HG02981 (cell line): ENCODE measurements around the gene VKORC1.

Experiments used
- ATAC-seq: cut with Tn5 transposase; IDR thresholded peaks from one replicate; pipeline ENCODE4 v1.9.1; 2021; ENCODE audit warnings: mild to moderate bottlenecking, moderate library complexity; ENCODE audit not compliant: unreplicated experiment

The VKORC1 gene

DNA sequence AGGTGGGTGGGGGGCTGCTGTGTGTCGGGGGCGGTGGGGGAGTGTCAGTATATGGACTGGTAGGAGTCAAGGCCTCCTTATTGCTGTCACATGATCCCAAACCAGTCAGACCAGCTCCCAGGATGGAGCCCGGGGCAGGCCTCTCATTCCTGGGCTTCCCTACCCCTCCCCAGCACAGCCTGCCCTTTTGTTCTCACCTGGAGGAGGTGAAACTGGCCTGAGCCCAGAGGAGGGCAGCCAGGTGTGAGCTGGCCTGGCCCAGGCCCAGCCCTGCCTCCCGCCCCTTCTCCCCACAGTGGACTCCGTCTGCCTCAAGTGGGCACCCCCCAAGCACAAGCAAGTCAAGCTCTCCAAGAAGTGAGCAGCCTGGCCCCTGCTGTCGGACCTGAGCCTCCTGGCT lies 36.3 kb upstream of the VKORC1 start:
- no peak for ATAC-seq

DNA sequence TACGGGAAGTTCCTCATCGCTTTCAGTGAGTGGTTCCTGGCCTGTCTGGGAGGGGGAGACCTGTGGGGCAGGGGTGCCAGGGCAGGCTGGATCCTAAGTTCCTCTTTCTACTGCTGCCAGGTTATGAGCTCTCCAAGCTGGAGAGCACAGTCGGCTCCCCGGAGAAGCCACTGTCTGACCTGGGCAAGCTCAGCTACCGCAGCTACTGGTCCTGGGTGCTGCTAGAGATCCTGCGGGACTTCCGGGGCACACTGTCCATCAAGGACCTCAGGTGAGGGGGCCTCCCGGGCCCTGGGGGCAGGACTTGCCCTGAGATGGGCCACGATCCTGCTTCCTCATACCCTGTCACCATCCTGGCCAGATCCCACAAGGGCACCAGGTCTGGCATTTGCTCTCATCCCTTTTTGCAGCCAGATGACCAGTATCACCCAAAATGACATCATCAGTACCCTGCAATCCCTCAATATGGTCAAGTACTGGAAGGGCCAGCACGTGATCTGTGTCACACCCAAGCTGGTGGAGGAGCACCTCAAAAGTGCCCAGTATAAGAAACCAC lies 35.8 kb upstream of the VKORC1 start:
- no peak for ATAC-seq

DNA sequence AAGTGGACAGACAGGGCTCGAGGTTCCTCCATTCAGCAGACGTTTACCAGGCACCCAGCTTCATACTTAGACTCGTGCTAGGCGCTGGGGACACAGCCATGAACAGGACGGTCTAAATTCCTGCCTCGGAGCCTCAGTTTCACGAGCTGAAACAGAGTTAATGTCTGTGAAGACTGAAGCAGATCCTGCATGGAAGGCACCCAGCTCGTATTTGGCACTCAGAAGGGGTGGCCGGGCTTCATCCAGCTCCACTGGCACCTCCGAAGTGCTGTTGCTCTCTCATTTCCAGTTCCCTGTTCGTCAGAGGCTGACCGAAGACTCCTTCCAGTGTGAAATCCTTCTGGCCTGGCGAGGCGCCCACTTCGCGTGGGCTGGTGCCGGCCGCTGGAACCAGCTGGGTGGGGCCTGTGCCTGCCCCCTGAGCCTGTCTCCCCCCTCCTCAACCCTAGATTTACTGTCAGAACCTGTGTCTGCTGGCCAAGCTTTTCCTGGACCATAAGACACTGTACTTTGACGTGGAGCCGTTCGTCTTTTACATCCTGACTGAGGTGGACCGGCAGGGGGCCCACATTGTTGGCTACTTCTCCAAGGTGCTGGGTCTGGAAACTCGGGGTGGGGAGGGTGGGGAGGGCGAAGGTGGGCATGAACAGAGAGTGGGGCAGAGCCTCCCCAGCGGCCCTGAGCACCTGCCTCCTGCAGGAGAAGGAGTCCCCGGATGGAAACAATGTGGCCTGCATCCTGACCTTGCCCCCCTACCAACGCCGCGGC lies 35.2 kb upstream of the VKORC1 start:
- ATAC-seq = no peak

- no peak for ATAC-seq
Measured at GRCh38 chr16:31128711-31129567, 34.3 kb upstream of the VKORC1 start.

- ATAC-seq = no peak
Measured at GRCh38 chr16:31127182-31127581, 32.6 kb upstream of the VKORC1 start.

GRCh38 chr16:31125844-31126243 lies 31.2 kb upstream of the VKORC1 start:
- no peak for ATAC-seq

DNA sequence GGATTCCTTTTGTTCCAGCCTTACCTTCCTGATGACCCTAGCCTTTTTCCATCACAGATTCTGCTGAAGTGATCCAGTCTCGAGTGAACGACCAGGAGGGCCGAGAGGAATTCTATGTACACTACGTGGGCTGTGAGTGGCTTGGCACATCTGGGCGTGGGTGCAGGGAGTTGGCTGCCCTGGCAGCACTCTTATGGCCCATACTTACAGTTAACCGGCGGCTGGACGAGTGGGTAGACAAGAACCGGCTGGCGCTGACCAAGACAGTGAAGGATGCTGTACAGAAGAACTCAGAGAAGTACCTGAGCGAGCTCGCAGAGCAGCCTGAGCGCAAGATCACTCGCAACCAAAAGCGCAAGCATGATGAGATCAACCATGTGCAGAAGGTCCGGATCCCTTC lies 25.5 kb upstream of the VKORC1 start:
- ATAC-seq = no peak

GRCh38 chr16:31118223-31119155 lies 23.9 kb upstream of the VKORC1 start:
- no peak for ATAC-seq

GRCh38 chr16:31117384-31118222 lies 23.0 kb upstream of the VKORC1 start, which contains the start of gene KAT8:
Gene KAT8 (plus strand): TSS chr16:31117664. CDS start chr16:31117682, 18 bp downstream.
- ATAC-seq = peak; percentile 85

- ATAC-seq = no peak
Measured at GRCh38 chr16:31114468-31114867, 19.9 kb upstream of the VKORC1 start.

DNA sequence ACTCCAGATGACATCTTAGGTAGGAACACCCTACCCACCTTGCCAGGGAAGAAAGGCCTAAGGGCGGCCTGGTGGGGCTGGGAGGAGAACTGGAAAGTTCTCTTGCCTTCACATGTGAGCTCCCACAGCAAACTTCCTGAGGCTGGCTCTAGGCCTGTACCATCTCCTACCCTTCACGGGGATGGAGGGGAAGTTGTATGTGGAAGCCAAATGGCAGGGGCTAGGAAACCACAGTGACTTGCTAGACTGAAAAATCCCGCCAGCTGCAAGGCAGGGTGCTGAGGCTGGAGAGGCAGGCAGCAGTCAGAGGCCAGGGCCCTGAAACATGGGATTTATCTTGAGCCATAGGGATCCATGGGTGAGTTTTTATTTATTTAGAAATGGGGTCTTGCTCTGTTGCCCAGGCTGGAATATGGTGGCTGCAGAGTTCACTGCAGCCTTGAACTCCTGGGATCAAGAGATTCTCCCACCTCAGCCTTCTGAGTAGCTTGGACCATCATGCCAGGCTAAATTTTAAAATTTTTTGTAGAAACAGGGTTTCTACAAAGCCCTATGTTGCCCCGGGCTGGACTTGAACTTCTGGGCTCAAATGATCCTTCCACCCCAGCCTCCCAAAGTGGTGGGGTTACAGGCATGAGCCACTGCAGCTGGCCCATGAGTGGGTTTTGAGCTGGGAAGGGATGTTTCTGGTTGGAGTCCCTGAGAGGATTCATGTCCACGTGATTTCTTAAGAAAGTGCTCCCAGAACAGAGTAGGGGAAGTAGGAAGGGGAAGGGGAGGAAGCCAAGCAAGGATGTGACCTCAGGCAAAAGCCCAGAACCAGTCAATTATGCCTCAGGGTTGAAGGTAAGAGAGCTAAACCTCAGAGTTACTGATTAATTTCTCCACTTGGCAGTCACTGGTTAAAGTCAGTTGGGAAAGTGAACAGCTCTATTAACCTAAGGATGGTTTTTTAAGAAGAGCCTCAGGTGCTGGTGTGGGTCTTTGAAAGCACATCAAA lies 18.8 kb upstream of the VKORC1 start:
- peak; percentile 30 for ATAC-seq

DNA sequence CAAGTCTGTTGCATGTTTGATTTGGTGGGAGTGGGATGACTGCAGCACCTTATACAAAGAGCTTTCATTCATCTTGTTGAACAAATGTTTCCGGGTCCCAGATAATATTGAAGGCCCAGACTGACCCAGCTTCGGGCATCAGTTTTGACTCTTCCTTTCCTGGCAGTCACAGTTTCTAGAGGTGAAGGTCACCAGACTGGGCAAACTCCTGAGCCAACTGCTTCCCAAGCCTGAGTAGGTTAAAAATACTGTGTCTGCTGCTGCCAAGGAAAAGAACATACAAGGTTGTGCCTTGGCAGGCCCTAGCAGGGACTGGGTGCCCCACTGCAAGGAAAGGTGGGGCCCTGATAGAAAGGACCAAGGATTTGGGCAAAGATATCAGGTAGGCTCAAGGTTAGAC lies 18.1 kb upstream of the VKORC1 start:
- ATAC-seq = no peak

DNA sequence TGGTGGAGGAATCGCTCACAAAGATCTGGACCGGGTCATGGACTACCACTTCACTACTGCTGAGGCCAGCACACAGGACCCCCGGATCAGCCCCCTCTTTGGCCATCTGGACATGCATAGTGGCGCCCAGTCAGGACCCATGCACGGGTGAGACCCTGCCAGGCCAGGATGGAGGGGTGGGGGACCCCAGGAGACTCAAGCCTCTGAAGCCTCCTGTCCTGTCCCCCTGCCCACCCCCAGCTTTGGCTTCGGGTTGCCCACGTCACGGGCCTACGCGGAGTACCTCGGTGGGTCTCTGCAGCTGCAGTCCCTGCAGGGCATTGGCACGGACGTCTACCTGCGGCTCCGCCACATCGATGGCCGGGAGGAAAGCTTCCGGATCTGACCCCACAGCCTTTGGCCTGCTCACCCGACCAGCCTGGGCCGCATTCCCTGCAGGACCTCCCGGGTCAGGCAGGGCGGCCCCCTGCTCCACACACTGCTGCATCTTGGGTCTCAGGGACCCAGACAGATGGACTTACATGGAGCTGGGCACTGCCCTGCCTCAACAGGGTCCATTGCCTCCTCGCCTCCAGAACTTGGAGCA lies 17.4 kb upstream of the VKORC1 start:
- no peak for ATAC-seq

GRCh38 chr16:31110106-31111034 lies 15.8 kb upstream of the VKORC1 start:
- ATAC-seq = no peak

DNA sequence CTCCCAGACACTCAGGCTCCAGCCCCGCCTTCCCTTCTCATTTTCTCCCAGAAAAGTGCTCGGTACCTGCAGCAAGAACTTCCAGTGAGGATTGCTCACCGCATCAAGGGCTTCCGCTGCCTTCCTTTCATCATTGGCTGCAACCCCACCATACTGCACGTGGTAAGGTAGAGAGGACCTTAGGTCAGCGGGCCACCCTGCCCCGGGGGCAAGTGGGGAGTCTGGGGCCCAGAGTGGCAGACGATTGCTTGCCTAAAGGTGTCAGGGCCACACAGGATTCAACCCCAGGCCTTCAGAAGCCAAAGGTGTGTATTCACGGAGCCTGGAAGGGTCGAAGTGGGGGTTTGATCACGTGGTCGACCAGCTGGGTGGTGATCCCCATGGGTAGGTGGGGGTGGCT lies 15.0 kb upstream of the VKORC1 start:
- no peak for ATAC-seq

GRCh38 chr16:31108794-31109558 lies 14.4 kb upstream of the VKORC1 start:
- no peak for ATAC-seq
